ENCODE results near the gene UPF2. TPM values are rescaled to one million over a fixed set of nuclear protein-coding genes. Genes with fewer than 3 reads are reported as not detected.

UPF2 gene
- total RNA-seq, 1 donor from 2014 or later, result 41.0 TPM

- Mint-ChIP-seq H3K27me3 (ENCODE audit: low read depth) (no peaks in the 10 kb centered on the region), H3K4me3 (ENCODE audit: low read depth) (no peak overlapping the region), H3K4me1 (ENCODE audit: low read depth) (no peaks in the 10 kb centered on the region), H3K36me3 (ENCODE audit: low read depth) (peaks cover 36% of the 10 kb centered on the region), H3K27ac (no peak overlapping the region), H3K9me3 (no peaks in the 10 kb centered on the region)
- DNase-seq (ENCODE audit: low spot score), result no peak
- intact Hi-C loops (cut with micrococcal nuclease), result no loop called here
Observed at GRCh38 chr10:11936389-11937152, 106.0 kb downstream of the UPF2 start.

DNA sequence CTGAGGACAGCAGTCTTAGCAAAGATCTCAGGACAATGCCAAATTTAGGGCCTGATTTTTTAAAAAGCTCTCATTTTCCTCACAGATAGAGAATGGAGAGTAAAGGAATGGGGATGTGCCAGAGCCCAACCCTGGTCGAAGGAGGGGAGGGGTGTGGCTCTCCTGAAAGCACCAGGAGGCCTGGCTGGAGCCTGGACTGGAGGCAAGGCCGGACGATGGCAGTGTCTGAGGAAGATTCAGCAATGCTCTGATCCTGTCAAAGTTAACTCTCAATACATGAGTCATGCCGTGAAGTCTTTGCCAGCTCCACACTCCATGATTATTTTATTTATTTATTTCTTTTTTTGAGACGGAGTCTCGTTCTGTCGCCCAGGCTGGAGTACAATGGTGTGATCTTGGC is 108.3 kb downstream of the UPF2 start:
- Mint-ChIP-seq H3K4me1 (ENCODE audit: low read depth) (no peaks in the 10 kb centered on the region), H3K4me3 (ENCODE audit: low read depth) (no peak overlapping the region), H3K27me3 (ENCODE audit: low read depth) (no peaks in the 10 kb centered on the region), H3K36me3 (ENCODE audit: low read depth) (peaks cover 58% of the 10 kb centered on the region), H3K27ac (no peak overlapping the region), H3K9me3 (no peaks in the 10 kb centered on the region)
- intact Hi-C loops (cut with micrococcal nuclease), result no loop called here
- DNase-seq (ENCODE audit: low spot score), result no peak

DNA sequence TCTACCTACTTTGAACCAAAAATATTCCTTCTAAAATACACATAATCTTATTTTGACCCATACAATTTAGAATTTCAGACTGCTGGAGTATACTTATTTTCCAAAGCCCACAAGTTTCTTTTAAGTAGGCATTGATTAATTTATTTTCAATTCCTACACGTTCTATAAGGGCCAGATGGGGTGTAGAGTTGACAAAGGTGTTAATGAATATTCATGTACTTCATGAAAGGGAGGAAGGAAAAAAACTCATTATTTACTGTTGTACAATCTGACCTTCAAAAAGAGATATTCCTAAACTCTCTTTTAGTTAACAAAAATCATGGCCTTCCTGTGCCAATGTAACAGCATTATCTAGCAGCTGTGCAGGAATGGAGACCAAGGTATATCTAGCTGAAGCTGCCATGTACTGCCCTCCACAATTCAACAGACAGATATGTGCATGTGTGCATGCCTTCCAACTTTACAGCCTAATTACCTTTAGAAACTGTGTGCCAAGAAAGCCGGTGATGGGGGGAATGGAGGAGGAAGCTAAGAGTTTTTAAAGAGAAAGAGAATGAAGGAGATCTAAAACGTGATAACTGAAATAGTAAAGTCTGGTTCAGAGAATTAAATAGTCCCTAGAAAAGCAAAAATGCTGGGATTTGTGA is 108.9 kb downstream of the UPF2 start:
- Mint-ChIP-seq H3K9me3 (no peaks in the 10 kb centered on the region), H3K27me3 (ENCODE audit: low read depth) (no peaks in the 10 kb centered on the region), H3K36me3 (ENCODE audit: low read depth) (peaks cover 57% of the 10 kb centered on the region), H3K4me3 (ENCODE audit: low read depth) (no peak overlapping the region), H3K4me1 (ENCODE audit: low read depth) (no peaks in the 10 kb centered on the region), H3K27ac (no peak overlapping the region)
- no peak for DNase-seq (ENCODE audit: low spot score)
- intact Hi-C loops (cut with micrococcal nuclease), result no loop called here

- Mint-ChIP-seq H3K4me3 (ENCODE audit: low read depth) (no peak overlapping the region), H3K4me1 (ENCODE audit: low read depth) (no peaks in the 10 kb centered on the region), H3K27ac (no peak overlapping the region), H3K27me3 (ENCODE audit: low read depth) (no peaks in the 10 kb centered on the region), H3K9me3 (no peaks in the 10 kb centered on the region), H3K36me3 (ENCODE audit: low read depth) (peaks cover 69% of the 10 kb centered on the region)
- intact Hi-C loops (cut with micrococcal nuclease), result no loop called here
- no peak for DNase-seq (ENCODE audit: low spot score)
Observed at GRCh38 chr10:11931038-11931437, 111.6 kb downstream of the UPF2 start.

GRCh38 chr10:11930312-11930978 is 112.2 kb downstream of the UPF2 start:
- DNase-seq (ENCODE audit: low spot score), result no peak
- no peaks in the 10 kb centered on the region for H3K27me3 Mint-ChIP-seq (ENCODE audit: low read depth)
- H3K27ac Mint-ChIP-seq, result no peak overlapping the region
- H3K4me1 Mint-ChIP-seq (ENCODE audit: low read depth), result no peaks in the 10 kb centered on the region
- intact Hi-C loops (cut with micrococcal nuclease), result no loop called here
- no peaks in the 10 kb centered on the region for H3K9me3 Mint-ChIP-seq
- peaks cover 69% of the 10 kb centered on the region for H3K36me3 Mint-ChIP-seq (ENCODE audit: low read depth)
- no peak overlapping the region for H3K4me3 Mint-ChIP-seq (ENCODE audit: low read depth)

DNA sequence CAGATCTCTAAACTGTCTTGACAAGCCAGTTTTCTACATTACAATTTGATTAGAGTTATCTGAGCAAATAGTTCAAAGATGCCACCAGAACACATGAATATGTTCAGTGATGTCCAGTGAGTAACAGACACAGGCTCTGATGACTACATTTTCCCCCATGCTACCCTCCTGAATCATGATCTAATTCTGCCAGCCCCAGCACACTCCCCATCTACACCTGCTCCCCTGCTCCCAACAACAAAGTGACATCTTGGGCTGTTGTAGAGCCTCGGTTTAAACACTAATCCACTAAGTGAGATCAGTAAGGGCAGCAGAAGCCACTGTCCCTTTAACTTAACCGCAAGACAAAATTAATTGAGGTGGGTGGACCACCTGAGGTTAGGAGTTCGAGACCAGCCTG is 114.9 kb downstream of the UPF2 start:
- no peak for DNase-seq (ENCODE audit: low spot score)
- intact Hi-C loops (cut with micrococcal nuclease), result no loop called here
- Mint-ChIP-seq H3K9me3 (no peaks in the 10 kb centered on the region), H3K36me3 (ENCODE audit: low read depth) (peaks cover 70% of the 10 kb centered on the region), H3K4me1 (ENCODE audit: low read depth) (no peaks in the 10 kb centered on the region), H3K27ac (no peak overlapping the region), H3K27me3 (ENCODE audit: low read depth) (no peaks in the 10 kb centered on the region), H3K4me3 (ENCODE audit: low read depth) (no peak overlapping the region)

DNA sequence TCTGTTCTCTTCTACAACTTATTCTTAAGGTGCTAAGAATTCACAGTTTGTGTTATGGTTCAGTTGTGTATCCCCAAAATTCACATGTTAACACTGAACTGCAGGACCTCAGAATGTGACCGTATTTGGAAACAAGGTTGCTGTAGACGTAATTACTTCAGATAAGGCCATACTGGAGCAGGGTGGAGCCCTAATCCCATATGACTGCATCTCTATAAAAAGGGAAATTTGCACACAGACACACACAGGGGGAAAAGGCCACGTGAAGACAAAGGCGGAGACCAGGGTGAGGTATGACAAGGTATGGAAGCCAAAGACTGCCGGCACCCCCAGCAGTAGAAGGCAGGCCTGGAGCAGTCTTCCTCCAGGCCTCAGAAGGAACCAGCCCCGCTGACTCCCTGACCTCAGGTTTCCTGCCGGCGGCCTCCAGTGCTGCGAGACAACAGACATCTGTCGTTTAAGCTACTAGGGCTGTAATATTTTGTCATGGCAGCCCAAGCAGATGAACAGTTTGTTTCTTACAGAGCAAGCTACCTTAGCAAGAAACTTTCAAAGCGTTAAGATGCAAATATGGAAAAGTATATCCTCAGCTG is 120.7 kb downstream of the UPF2 start:
- H3K27ac Mint-ChIP-seq, result no peak overlapping the region
- no peak for DNase-seq (ENCODE audit: low spot score)
- no peak overlapping the region for H3K4me3 Mint-ChIP-seq (ENCODE audit: low read depth)
- peaks cover 62% of the 10 kb centered on the region for H3K36me3 Mint-ChIP-seq (ENCODE audit: low read depth)
- intact Hi-C loops (cut with micrococcal nuclease), result no loop called here
- no peaks in the 10 kb centered on the region for H3K4me1 Mint-ChIP-seq (ENCODE audit: low read depth)
- no peaks in the 10 kb centered on the region for H3K27me3 Mint-ChIP-seq (ENCODE audit: low read depth)
- no peaks in the 10 kb centered on the region for H3K9me3 Mint-ChIP-seq

DNA sequence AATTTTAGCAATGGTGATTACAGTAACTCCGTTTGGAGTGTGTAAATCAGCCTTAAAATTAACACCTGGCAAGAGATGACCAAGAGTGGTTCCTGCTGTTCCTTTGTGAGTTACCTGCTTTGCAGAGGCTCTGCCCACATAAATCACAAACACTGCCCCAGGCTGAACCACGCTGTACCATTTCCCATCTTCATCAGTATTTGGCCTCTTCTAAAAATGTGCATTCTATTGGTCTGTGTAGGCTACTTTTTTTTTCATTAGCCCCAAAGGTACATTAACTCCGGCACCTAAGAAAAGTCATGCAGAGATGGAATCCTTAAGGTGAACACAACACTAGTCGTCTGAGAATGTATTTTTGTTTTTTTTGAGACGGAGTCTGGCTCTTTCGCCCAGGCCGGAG is 123.3 kb downstream of the UPF2 start:
- no peak overlapping the region for H3K4me3 Mint-ChIP-seq (ENCODE audit: low read depth)
- peaks cover 41% of the 10 kb centered on the region for H3K36me3 Mint-ChIP-seq (ENCODE audit: low read depth)
- no peaks in the 10 kb centered on the region for H3K4me1 Mint-ChIP-seq (ENCODE audit: low read depth)
- no peak for DNase-seq (ENCODE audit: low spot score)
- H3K27me3 Mint-ChIP-seq (ENCODE audit: low read depth), result no peaks in the 10 kb centered on the region
- H3K9me3 Mint-ChIP-seq, result no peaks in the 10 kb centered on the region
- no peak overlapping the region for H3K27ac Mint-ChIP-seq
- intact Hi-C loops (cut with micrococcal nuclease), result no loop called here

GRCh38 chr10:11918384-11918783 is 124.2 kb downstream of the UPF2 start:
- no peak overlapping the region for H3K27ac Mint-ChIP-seq
- H3K36me3 Mint-ChIP-seq (ENCODE audit: low read depth), result peaks cover 38% of the 10 kb centered on the region
- no peak for DNase-seq (ENCODE audit: low spot score)
- intact Hi-C loops (cut with micrococcal nuclease), result no loop called here
- H3K9me3 Mint-ChIP-seq, result no peaks in the 10 kb centered on the region
- H3K27me3 Mint-ChIP-seq (ENCODE audit: low read depth), result no peaks in the 10 kb centered on the region
- H3K4me1 Mint-ChIP-seq (ENCODE audit: low read depth), result no peaks in the 10 kb centered on the region
- H3K4me3 Mint-ChIP-seq (ENCODE audit: low read depth), result no peak overlapping the region

GRCh38 chr10:11913079-11913641 is 129.4 kb downstream of the UPF2 start:
- no peaks in the 10 kb centered on the region for H3K27me3 Mint-ChIP-seq (ENCODE audit: low read depth)
- no peaks in the 10 kb centered on the region for H3K36me3 Mint-ChIP-seq (ENCODE audit: low read depth)
- H3K9me3 Mint-ChIP-seq, result no peaks in the 10 kb centered on the region
- intact Hi-C loops (cut with micrococcal nuclease), result no loop called here
- DNase-seq (ENCODE audit: low spot score), result no peak
- H3K4me3 Mint-ChIP-seq (ENCODE audit: low read depth), result no peak overlapping the region
- no peaks in the 10 kb centered on the region for H3K4me1 Mint-ChIP-seq (ENCODE audit: low read depth)
- no peak overlapping the region for H3K27ac Mint-ChIP-seq

DNA sequence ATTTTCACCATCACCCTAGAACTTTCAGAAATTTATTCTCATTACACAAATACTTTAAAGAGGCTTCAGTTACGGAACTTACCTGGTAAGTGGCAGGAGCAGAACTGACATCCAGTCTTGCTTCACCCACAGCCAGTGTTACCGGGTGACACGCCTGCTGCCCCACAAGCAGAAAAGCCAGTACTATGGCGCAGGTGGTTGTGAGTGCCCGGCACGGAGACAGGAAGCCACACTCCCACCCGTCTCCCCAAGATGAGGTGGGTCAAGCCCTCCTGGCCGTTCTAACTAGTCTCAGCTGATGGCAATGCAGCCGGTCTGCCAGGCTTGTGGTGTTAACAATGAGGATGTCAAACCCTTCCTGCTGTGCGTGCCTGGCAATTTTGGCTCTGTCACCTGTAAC is 132.5 kb downstream of the UPF2 start:
- Mint-ChIP-seq H3K27me3 (ENCODE audit: low read depth) (no peaks in the 10 kb centered on the region), H3K27ac (no peak overlapping the region), H3K36me3 (ENCODE audit: low read depth) (no peaks in the 10 kb centered on the region), H3K4me3 (ENCODE audit: low read depth) (no peak overlapping the region), H3K4me1 (ENCODE audit: low read depth) (no peaks in the 10 kb centered on the region), H3K9me3 (no peaks in the 10 kb centered on the region)
- DNase-seq (ENCODE audit: low spot score), result no peak
- intact Hi-C loops (cut with micrococcal nuclease), result no loop called here

GRCh38 chr10:11909618-11910017 is 133.0 kb downstream of the UPF2 start:
- Mint-ChIP-seq H3K4me1 (ENCODE audit: low read depth) (no peaks in the 10 kb centered on the region), H3K9me3 (no peaks in the 10 kb centered on the region), H3K27me3 (ENCODE audit: low read depth) (no peaks in the 10 kb centered on the region), H3K27ac (no peak overlapping the region), H3K4me3 (ENCODE audit: low read depth) (no peak overlapping the region), H3K36me3 (ENCODE audit: low read depth) (no peaks in the 10 kb centered on the region)
- no peak for DNase-seq (ENCODE audit: low spot score)
- intact Hi-C loops (cut with micrococcal nuclease), result no loop called here

DNA sequence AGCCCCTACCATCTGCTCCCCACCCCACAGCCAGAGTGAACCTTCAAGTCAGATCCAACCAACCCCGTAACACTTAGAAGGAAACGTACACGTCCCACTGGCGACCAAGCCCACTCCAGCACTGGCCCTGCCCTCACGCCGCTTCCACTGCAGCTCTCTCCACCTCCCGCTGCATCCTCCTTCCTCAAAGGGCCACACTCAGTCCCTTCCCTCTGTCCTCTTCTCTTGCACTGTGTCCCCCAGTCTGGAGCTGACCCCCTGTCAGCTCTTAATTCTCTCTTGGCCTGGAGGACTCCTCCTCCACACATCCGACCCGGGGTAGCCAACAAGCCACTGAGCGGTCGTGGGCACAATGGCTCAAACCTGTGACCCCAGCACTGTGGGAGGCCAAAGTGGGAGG is 133.6 kb downstream of the UPF2 start:
- H3K27ac Mint-ChIP-seq, result no peak overlapping the region
- DNase-seq (ENCODE audit: low spot score), result no peak
- H3K27me3 Mint-ChIP-seq (ENCODE audit: low read depth), result no peaks in the 10 kb centered on the region
- H3K36me3 Mint-ChIP-seq (ENCODE audit: low read depth), result no peaks in the 10 kb centered on the region
- intact Hi-C loops (cut with micrococcal nuclease), result no loop called here
- H3K4me3 Mint-ChIP-seq (ENCODE audit: low read depth), result no peak overlapping the region
- no peaks in the 10 kb centered on the region for H3K4me1 Mint-ChIP-seq (ENCODE audit: low read depth)
- no peaks in the 10 kb centered on the region for H3K9me3 Mint-ChIP-seq

All from activated T-helper 2 cell treated with anti-CD3 and anti-CD28 coated beads, Interferon-gamma antibody, Interleukin-2, Interleukin-4, amounts not matched to agents 10 μg/mL and 5 μg/mL and 100 μg/mL, durations not matched to agents 14 hours and 24 hours and 36 hours (primary cell).